Endometrium (tissue), 2 donors: ENCODE data around the gene RAX.

Source experiments
- FAIRE-seq: peaks from 2 replicates; lab custom pipeline; 2012; peaks lifted over from hg19 to GRCh38; lab: Jason Lieb, UNC
- donor health status: control.
- donor health status: control.

Gene RAX

GRCh38 chr18:59246796-59247195, 26.5 kb downstream of the RAX start:
- no peak for FAIRE-seq

GRCh38 chr18:59242906-59243305, 30.3 kb downstream of the RAX start:
- no peak for FAIRE-seq

GRCh38 chr18:59239642-59240041, 33.6 kb downstream of the RAX start:
- no peak for FAIRE-seq

- FAIRE-seq = no peak
Measured at GRCh38 chr18:59238385-59238784, 34.9 kb downstream of the RAX start.

GRCh38 chr18:59233017-59233410, 40.2 kb downstream of the RAX start:
- no peak for FAIRE-seq

GRCh38 chr18:59232309-59233016, 40.8 kb downstream of the RAX start:
- FAIRE-seq = no peak

GRCh38 chr18:59231877-59232276, 41.4 kb downstream of the RAX start:
- no peak for FAIRE-seq

GRCh38 chr18:59231114-59231513, 42.1 kb downstream of the RAX start:
- FAIRE-seq = no peak

- FAIRE-seq = no peak
Measured at GRCh38 chr18:59229701-59230443, 43.4 kb downstream of the RAX start.

- no peak for FAIRE-seq
Measured at GRCh38 chr18:59229191-59229590, 44.1 kb downstream of the RAX start.

- FAIRE-seq = peak; percentile 15
Measured at GRCh38 chr18:59228351-59228750, 44.9 kb downstream of the RAX start.

- FAIRE-seq = no peak
Measured at GRCh38 chr18:59222341-59222740, 50.9 kb downstream of the RAX start.

- no peak for FAIRE-seq
Measured at GRCh38 chr18:59220784-59221765, 52.2 kb downstream of the RAX start.

- FAIRE-seq = no peak
Measured at GRCh38 chr18:59220164-59220783, 53.0 kb downstream of the RAX start.

GRCh38 chr18:59219672-59220163, 53.5 kb downstream of the RAX start, which contains the start of gene GRP:
GRP (plus strand) TSS chr18:59220158; CDS start chr18:59220266, 108 bp downstream.
- no peak for FAIRE-seq

- FAIRE-seq = no peak
Measured at GRCh38 chr18:59218018-59218417, 55.2 kb downstream of the RAX start.
